Right lobe of liver (tissue), 6 donors: ENCODE results near the gene CYP17A1. TPM values are rescaled to one million over a fixed set of nuclear protein-coding genes. Genes with fewer than 3 reads are reported as not detected.
"Not testable (repeated sequence)": the region's sequence is repeated elsewhere in the genome, so short reads cannot be mapped to it uniquely, and the experiment has no call there.

ENCODE experiments used
- ATAC-seq, 4 donors: fragments of 200-7000 bp; cut with Tn5 transposase; one replicate each; pipeline ENCODE4 v1.9.1; 2020; ENCODE audit warnings: mild to moderate bottlenecking in 4 of 4, moderate library complexity in 4 of 4
- DNase-seq, 3 donors: peaks; one replicate each; pipeline ENCODE4 v3.0.0-alpha.2; 2020
- H3K27ac ChIP-seq, 3 donors: fragments of 200-600 bp; one replicate each; pipeline ENCODE4 v1.8.0; 2022
- H3K27me3 ChIP-seq, 2 donors: fragments of 200-600 bp; one replicate each; pipeline ENCODE4 v1.8.0; 2022
- H3K36me3 ChIP-seq, 4 donors: fragments of 200-600 bp; sonication (generic) in 1 of 4; one replicate each; pipeline versions ENCODE4 v1.5.1 to v1.8.0; 2017 to 2022; ENCODE audit warnings: control low read depth in 1 of 4
- H3K4me1 ChIP-seq, 4 donors: fragments of 200-600 bp; sonication (generic) in 1 of 4; one replicate each; pipeline versions ENCODE4 v1.5.1 to v1.8.0; 2017 to 2022; ENCODE audit warnings: control low read depth in 1 of 4
- H3K4me3 ChIP-seq, 3 donors: fragments of 200-600 bp; one replicate each; pipeline ENCODE4 v1.8.0; 2022
- H3K9me3 ChIP-seq, 4 donors: fragments of 200-600 bp; sonication (generic) in 1 of 4; one replicate each; pipeline versions ENCODE4 v1.5.1 to v1.8.0; 2017 to 2022; ENCODE audit warnings: control low read depth in 1 of 4
- CTCF ChIP-seq, 4 donors: fragments of 200-600 bp in 3 of 4; fragments of 450-650 bp in 1 of 4; IDR thresholded peaks; one replicate each; pipeline versions ENCODE4 v1.5.1 to v1.8.0; 2016 to 2022; ENCODE audit warnings: antibody characterized with exemption in 4 of 4, mild to moderate bottlenecking in 2 of 4
- POLR2A ChIP-seq: fragments of 450-650 bp; IDR thresholded peaks from one replicate; pipeline ENCODE4 v1.6.1; 2017; ENCODE audit warnings: antibody characterized with exemption, mild to moderate bottlenecking
- WGBS: methylation state at CpG from one replicate; pipeline ENCODE4 v1.1.6; 2018; ENCODE audit warnings: low coverage, low lambda C conversion rate; ENCODE audit not compliant: insufficient coverage; ENCODE audit errors: missing lambda C conversion rate; 5-methylcytosine and 5-hydroxymethylcytosine counted together
- intact Hi-C, 2 donors: fragments of 100-400 bp; cut with DNase I; formaldehyde crosslinking; loops; one replicate each; pipeline versions ENCODE4 v1.11.2 to v1.14.1; 2022
- total RNA-seq, 6 experiments: library from RNA; depleted of rRNA in 2 of 6; stranded (reverse); fragments of >200 nt in 2 of 6; fragmentation: NEBNext Ultra II Directional in 3 of 6; extraction: Animal tissue kit (Norgen Biotek cat#: 25700) in 3 of 6; gene quantifications; one replicate each; pipeline versions ENCODE4 v1.1.0 to v1.2.4, GENCODE V29; 2016 to 2023
- donor health status: DM: no; HTN: yes; CAD: no.
- donor health status: DM: no; HTN: no; CAD: no.
- donor health status: DM: no; HTN: no; CAD: no.
- donor health status: DM: no; HTN: yes; CAD: no.
- donor health status: DM: no; HTN: yes; CAD: no.

CYP17A1 gene
- total RNA-seq, 6 experiments from 2014 or later = 0.61 to 4.2 (median 1.5) TPM

- H3K27me3 ChIP-seq = no peaks in the 10 kb centered on the region
- intact Hi-C loops = no loop called here
- H3K9me3 ChIP-seq = no peaks in the 10 kb centered on the region
- H3K27ac ChIP-seq = peak overlapping the region; percentile 40 to 90 (median 85)
- no peaks in the 10 kb centered on the region for H3K36me3 ChIP-seq
- no peak for TF ChIP-seq CTCF (IDR thresholded peaks at IDR 0.05)
- TF ChIP-seq POLR2A = no peak
- ATAC-seq (peak; percentile 75 to 80 (median 77)), DNase-seq (peak; percentile 76 to 88 (median 86))
- H3K4me3 ChIP-seq = no peak overlapping the region
- WGBS = 16% methylated on average over 9 of the region's 9 CpGs
- peaks cover 0 to 31% (median 12%) of the 10 kb centered on the region in 4 donors for H3K4me1 ChIP-seq
These were observed 12.9 kb upstream of the CYP17A1 start for GRCh38 chr10:102850025-102850518.

- no peak overlapping the region for H3K4me3 ChIP-seq
- H3K4me1 ChIP-seq = peaks cover 0 to 53% (median 16%) of the 10 kb centered on the region in 4 donors
- TF ChIP-seq POLR2A (no peak), CTCF (IDR thresholded peaks at IDR 0.05) (no peak)
- H3K9me3 ChIP-seq = peaks cover 0 to 6% (median 0%) of the 10 kb centered on the region in 4 donors
- H3K36me3 ChIP-seq = no peaks in the 10 kb centered on the region
- ATAC-seq (peak; percentile 16 to 43 (median 30)), DNase-seq (no peak)
- 44% methylated on average over 3 of the region's 9 CpGs for WGBS
- peak overlapping the region in 2 of 3 donors; percentile 15 to 18 for H3K27ac ChIP-seq
- intact Hi-C loops = no loop called here
- H3K27me3 ChIP-seq = no peaks in the 10 kb centered on the region
These were observed 8.2 kb upstream of the CYP17A1 start for GRCh38 chr10:102845352-102845902.

- H3K27ac ChIP-seq = peak overlapping the region in 1 of 3 donors; percentile 51
- H3K4me1 ChIP-seq = peaks cover 0 to 45% (median 12%) of the 10 kb centered on the region in 4 donors
- ATAC-seq, intact Hi-C loops, H3K4me3 ChIP-seq, H3K27me3 ChIP-seq, H3K9me3 ChIP-seq, H3K36me3 ChIP-seq: not testable (repeated sequence)
- peak in 1 of 3 donors; percentile 37 for DNase-seq
- 83% methylated on average over 4 of the region's 6 CpGs for WGBS
These were observed 7.1 kb upstream of the CYP17A1 start for GRCh38 chr10:102844190-102844776.

GRCh38 chr10:102843139-102843538 is 5.9 kb upstream of the CYP17A1 start:
- H3K9me3 ChIP-seq, H3K36me3 ChIP-seq, H3K27me3 ChIP-seq, intact Hi-C loops, H3K4me3 ChIP-seq: not testable (repeated sequence)
- DNase-seq = peak in 1 of 3 donors; percentile 47
- TF ChIP-seq CTCF (IDR thresholded peaks at IDR 0.05) = peak in 2 of 4 donors; percentile 21 to 25
- 51% methylated on average over 6 of the region's 8 CpGs for WGBS
- ATAC-seq = peak in 1 of 4 donors; percentile 40
- Histone ChIP-seq H3K27ac (peak overlapping the region in 1 of 3 donors; percentile 51), H3K4me1 (peaks cover 0 to 45% (median 11%) of the 10 kb centered on the region in 4 donors)

GRCh38 chr10:102841827-102842345 is 4.7 kb upstream of the CYP17A1 start:
- Histone ChIP-seq H3K9me3 (peaks cover 0 to 6% (median 0%) of the 10 kb centered on the region in 4 donors), H3K27ac (peak overlapping the region in 2 of 3 donors; percentile 37 to 58), H3K27me3 (no peaks in the 10 kb centered on the region), H3K4me3 (no peak overlapping the region), H3K36me3 (no peaks in the 10 kb centered on the region), H3K4me1 (peaks cover 0 to 55% (median 11%) of the 10 kb centered on the region in 4 donors)
- no peak for TF ChIP-seq CTCF (IDR thresholded peaks at IDR 0.05)
- TF ChIP-seq POLR2A = no peak
- DNase-seq (peak in 1 of 3 donors; percentile 51), ATAC-seq (peak; percentile 32 to 55 (median 49))
- 50% methylated on average over 11 of the region's 11 CpGs for WGBS
- intact Hi-C loops = no loop called here

GRCh38 chr10:102838276-102838927 is 1.2 kb upstream of the CYP17A1 start:
- not testable (repeated sequence) for H3K27ac ChIP-seq, H3K27me3 ChIP-seq, ATAC-seq, H3K36me3 ChIP-seq, DNase-seq, H3K4me3 ChIP-seq, H3K9me3 ChIP-seq
- intact Hi-C loops = loop anchor here in 1 of 2 donors (10.0 kb wide), 1 partner anchor 236 kb away; no protein-coding TSS in a partner anchor
- 52% methylated on average over 3 of the region's 9 CpGs for WGBS
- H3K4me1 ChIP-seq = peaks cover 0 to 31% (median 6%) of the 10 kb centered on the region in 4 donors
